Hepatocyte (in vitro differentiated cells): ENCODE data around the gene XRRA1.

Source experiments
- EZH2phosphoT487 ChIP-seq: fragments of 200-600 bp; sonication (generic); IDR thresholded peaks from one replicate; pipeline ENCODE4 v1.6.1; 2018; ENCODE audit warnings: antibody characterized with exemption, mild to moderate bottlenecking, low read depth, moderate library complexity; ENCODE audit not compliant: unreplicated experiment, severe bottlenecking
- TF ChIP-seq, protein P1 (sequence below): fragments of 200-600 bp; sonication (generic); IDR thresholded peaks from 2 replicates; pipeline ENCODE4 v1.5.1; 2016; ENCODE audit warnings: antibody characterized with exemption, mild to moderate bottlenecking; ENCODE audit not compliant: poor library complexity

- TF ChIP-seq, protein P1, sequence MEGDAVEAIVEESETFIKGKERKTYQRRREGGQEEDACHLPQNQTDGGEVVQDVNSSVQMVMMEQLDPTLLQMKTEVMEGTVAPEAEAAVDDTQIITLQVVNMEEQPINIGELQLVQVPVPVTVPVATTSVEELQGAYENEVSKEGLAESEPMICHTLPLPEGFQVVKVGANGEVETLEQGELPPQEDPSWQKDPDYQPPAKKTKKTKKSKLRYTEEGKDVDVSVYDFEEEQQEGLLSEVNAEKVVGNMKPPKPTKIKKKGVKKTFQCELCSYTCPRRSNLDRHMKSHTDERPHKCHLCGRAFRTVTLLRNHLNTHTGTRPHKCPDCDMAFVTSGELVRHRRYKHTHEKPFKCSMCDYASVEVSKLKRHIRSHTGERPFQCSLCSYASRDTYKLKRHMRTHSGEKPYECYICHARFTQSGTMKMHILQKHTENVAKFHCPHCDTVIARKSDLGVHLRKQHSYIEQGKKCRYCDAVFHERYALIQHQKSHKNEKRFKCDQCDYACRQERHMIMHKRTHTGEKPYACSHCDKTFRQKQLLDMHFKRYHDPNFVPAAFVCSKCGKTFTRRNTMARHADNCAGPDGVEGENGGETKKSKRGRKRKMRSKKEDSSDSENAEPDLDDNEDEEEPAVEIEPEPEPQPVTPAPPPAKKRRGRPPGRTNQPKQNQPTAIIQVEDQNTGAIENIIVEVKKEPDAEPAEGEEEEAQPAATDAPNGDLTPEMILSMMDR: no peak
- TF ChIP-seq EZH2phosphoT487: no peak
Measured at GRCh38 chr11:74966651-74967050, 17.8 kb upstream of the XRRA1 start.
